ENCODE data around the gene GNG10.

Gene GNG10

GRCh38 chr9:111696796-111697195 lies 35.4 kb downstream of the GNG10 start:
- Histone ChIP-seq H3K4me3 (ENCODE audit: low read depth, low read length) (no peak overlapping the region), H3K27me3 (no peaks in the 10 kb centered on the region), H3K36me3 (no peaks in the 10 kb centered on the region), H3K9me3 (no peaks in the 10 kb centered on the region), H3K4me1 (no peaks in the 10 kb centered on the region)
- no peak for DNase-seq
- TF ChIP-seq, protein P1, sequence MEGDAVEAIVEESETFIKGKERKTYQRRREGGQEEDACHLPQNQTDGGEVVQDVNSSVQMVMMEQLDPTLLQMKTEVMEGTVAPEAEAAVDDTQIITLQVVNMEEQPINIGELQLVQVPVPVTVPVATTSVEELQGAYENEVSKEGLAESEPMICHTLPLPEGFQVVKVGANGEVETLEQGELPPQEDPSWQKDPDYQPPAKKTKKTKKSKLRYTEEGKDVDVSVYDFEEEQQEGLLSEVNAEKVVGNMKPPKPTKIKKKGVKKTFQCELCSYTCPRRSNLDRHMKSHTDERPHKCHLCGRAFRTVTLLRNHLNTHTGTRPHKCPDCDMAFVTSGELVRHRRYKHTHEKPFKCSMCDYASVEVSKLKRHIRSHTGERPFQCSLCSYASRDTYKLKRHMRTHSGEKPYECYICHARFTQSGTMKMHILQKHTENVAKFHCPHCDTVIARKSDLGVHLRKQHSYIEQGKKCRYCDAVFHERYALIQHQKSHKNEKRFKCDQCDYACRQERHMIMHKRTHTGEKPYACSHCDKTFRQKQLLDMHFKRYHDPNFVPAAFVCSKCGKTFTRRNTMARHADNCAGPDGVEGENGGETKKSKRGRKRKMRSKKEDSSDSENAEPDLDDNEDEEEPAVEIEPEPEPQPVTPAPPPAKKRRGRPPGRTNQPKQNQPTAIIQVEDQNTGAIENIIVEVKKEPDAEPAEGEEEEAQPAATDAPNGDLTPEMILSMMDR (IDR thresholded peaks at IDR 0.05; ENCODE audit: low read depth, low read length) = no peak

DNA sequence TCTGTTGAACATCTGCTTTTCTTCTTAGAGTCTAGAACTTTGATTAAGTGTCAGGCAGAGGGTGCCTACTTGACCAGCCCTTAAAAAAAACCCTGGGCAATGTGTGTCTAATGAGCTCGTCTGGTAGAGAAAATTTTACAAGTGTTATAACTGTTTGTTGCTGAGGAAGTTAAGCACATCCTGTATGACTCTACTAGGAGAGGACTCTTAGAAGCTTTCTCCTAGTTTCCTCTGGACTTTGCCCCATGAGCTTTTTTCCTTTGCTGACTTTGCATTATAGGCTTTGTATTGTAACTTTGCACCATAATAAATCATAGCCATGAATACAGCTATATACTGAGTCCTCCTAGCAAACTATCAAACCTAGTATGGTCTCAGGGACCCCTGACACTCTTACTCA lies 39.4 kb downstream of the GNG10 start:
- H3K27me3 ChIP-seq = no peaks in the 10 kb centered on the region

DNA sequence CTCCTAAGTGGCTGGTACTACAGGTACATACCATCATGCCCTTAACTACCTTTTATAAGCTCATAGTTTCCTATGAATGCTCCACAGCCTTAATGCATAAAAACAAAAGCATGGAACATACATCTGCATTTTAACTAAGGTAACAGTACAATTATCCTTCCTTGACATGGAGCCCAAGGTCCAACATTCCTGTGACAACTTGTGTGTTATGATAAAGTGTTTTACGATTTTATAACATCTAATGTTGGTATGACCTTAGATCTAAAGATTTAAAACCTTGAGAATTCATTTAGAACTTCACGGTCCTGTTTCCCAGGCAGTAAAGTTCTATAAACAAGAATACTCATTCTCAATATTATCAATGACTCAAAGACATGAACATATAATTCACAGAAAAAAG lies 43.1 kb downstream of the GNG10 start:
- TF ChIP-seq, protein P1 (IDR thresholded peaks at IDR 0.05; ENCODE audit: low read depth, low read length) = no peak
- Histone ChIP-seq H3K27me3 (no peaks in the 10 kb centered on the region), H3K4me1 (no peaks in the 10 kb centered on the region), H3K9me3 (no peaks in the 10 kb centered on the region), H3K4me3 (ENCODE audit: low read depth, low read length) (no peak overlapping the region), H3K36me3 (no peaks in the 10 kb centered on the region)
- DNase-seq = no peak

More for the DNA sequence above, 39.4 kb downstream of the GNG10 start:
- no peak for DNase-seq
- TF ChIP-seq, protein P1 (IDR thresholded peaks at IDR 0.05; ENCODE audit: low read depth, low read length) = no peak
- Histone ChIP-seq H3K9me3 (no peaks in the 10 kb centered on the region), H3K4me1 (no peaks in the 10 kb centered on the region), H3K36me3 (no peaks in the 10 kb centered on the region), H3K4me3 (ENCODE audit: low read depth, low read length) (no peak overlapping the region)

DNA sequence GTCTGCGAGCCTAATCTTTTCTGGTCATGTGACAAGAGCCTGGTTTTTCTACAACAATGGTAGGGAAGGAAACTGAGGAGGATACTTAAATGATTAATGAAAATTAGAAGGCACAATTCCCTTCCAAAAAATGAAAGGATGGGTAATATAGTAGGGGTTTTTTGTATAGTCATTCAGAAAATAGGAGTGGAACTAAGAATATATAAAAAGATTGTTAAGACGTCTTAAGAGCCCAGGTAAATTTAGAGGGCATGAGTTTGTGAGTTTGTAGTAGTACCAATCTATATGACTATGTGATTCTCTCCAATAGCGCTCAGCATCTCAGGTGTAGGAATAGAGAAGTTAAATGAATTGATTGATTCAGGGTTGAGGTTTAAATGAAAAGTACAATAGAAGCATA lies 50.1 kb downstream of the GNG10 start:
- TF ChIP-seq, protein P1 (IDR thresholded peaks at IDR 0.05; ENCODE audit: low read depth, low read length) = no peak
- H3K36me3 ChIP-seq = no peaks in the 10 kb centered on the region
- H3K27me3 ChIP-seq = no peaks in the 10 kb centered on the region
- no peak for DNase-seq
- no peaks in the 10 kb centered on the region for H3K4me1 ChIP-seq
- no peaks in the 10 kb centered on the region for H3K9me3 ChIP-seq
- no peak overlapping the region for H3K4me3 ChIP-seq (ENCODE audit: low read depth, low read length)

DNA sequence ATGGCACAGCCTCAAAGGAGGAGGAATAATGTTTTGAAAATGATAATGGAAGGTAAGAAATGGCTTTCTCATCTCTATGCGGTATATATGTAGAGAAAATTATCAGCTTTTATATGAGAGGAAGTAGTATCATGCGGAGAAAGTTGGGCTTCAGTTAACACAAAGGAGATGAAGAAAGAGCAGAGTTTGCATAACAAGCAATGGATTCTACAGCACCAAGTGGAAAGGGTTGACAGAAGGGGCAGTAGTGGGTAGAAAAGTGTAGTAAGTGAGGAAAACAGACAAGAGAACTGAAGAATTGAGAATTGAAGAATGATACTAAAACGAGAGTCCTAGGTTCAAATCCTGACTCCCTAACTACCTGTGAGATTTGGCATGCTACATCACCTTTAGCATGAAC lies 51.0 kb downstream of the GNG10 start:
- Histone ChIP-seq H3K36me3 (no peaks in the 10 kb centered on the region), H3K27me3 (no peaks in the 10 kb centered on the region), H3K4me3 (ENCODE audit: low read depth, low read length) (no peak overlapping the region), H3K9me3 (no peaks in the 10 kb centered on the region), H3K4me1 (no peaks in the 10 kb centered on the region)
- TF ChIP-seq, protein P1 (IDR thresholded peaks at IDR 0.05; ENCODE audit: low read depth, low read length) = no peak
- no peak for DNase-seq

- H3K4me3 ChIP-seq (ENCODE audit: low read depth, low read length) = no peak overlapping the region
- TF ChIP-seq, protein P1 (IDR thresholded peaks at IDR 0.05; ENCODE audit: low read depth, low read length) = no peak
These were observed 54.1 kb downstream of the GNG10 start for GRCh38 chr9:111715471-111715870.

More at GRCh38 chr9:111715471-111715870, 54.1 kb downstream of the GNG10 start:
- no peaks in the 10 kb centered on the region for H3K4me1 ChIP-seq
- DNase-seq = no peak
- H3K27me3 ChIP-seq = no peaks in the 10 kb centered on the region
- H3K36me3 ChIP-seq = no peaks in the 10 kb centered on the region
- H3K9me3 ChIP-seq = no peaks in the 10 kb centered on the region
